Osteocyte (in vitro differentiated cells): ENCODE data around the gene MTCL1. TPM values are rescaled to one million over a fixed set of nuclear protein-coding genes. Genes with fewer than 3 reads are reported as not detected.

Experiments used
- DNase-seq: peaks from one replicate; pipeline ENCODE4 v3.0.0; 2021; ENCODE audit warnings: mixed read lengths; ENCODE audit not compliant: unreplicated experiment; ENCODE audit errors: extremely low spot score
- H3K27ac Mint-ChIP-seq: one replicate; pipeline ENCODE4 v1.8.0; 2021; ENCODE audit warnings: mild to moderate bottlenecking, mixed read lengths; ENCODE audit not compliant: unreplicated experiment
- H3K27me3 Mint-ChIP-seq: one replicate; pipeline ENCODE4 v1.8.0; 2021; ENCODE audit warnings: mixed read lengths; ENCODE audit not compliant: unreplicated experiment
- H3K36me3 Mint-ChIP-seq: one replicate; pipeline ENCODE4 v1.8.0; 2021; ENCODE audit warnings: mixed read lengths; ENCODE audit not compliant: unreplicated experiment
- H3K4me1 Mint-ChIP-seq: one replicate; pipeline ENCODE4 v1.8.0; 2021; ENCODE audit warnings: mixed read lengths; ENCODE audit not compliant: unreplicated experiment
- H3K4me3 Mint-ChIP-seq: one replicate; pipeline ENCODE4 v1.8.0; 2021; ENCODE audit warnings: mild to moderate bottlenecking, moderate library complexity, mixed read lengths; ENCODE audit not compliant: unreplicated experiment
- H3K9me3 Mint-ChIP-seq: one replicate; pipeline ENCODE4 v1.8.0; 2021; ENCODE audit warnings: mixed read lengths; ENCODE audit not compliant: unreplicated experiment
- total RNA-seq: library from RNA; stranded (reverse); gene quantifications from 2 replicates; pipeline ENCODE4 v1.2.1, GENCODE V29; 2021
- TF ChIP-seq, protein P1 (sequence below): fragments of 200-600 bp; sonication (generic); IDR thresholded peaks from 2 replicates; pipeline ENCODE4 v1.5.0; 2021; ENCODE audit warnings: antibody characterized with exemption, mild to moderate bottlenecking, moderate library complexity

The MTCL1 gene
- total RNA-seq, 1 donor from 2014 or later = 56.9 TPM

DNA sequence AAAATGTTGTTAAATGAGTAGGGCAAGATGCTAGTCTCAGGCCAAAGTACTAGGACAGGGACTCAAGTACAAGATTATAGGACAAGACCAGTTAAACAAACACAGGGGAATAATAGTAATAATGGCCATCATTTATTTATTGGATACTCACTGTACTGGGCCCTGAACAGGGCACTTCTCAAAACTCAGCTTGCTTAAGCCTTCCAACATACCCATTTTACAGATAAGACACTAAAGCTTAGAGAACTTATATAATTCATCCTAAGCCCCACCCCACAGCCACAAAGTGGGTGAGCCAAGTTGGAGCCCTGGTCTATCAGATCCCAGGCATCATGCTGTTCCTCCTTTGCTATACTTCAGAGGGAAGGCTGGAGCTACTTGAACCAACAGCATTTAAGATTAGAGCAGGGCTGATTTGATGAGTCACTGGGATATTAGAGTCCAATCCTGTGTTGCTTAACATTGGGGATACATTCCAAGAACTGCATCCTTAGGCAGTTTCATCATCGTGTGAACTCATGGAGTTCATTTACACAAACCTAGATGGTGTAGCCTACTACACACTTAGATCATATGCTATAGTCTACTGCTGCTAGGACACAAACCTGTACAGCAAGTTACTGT, 153.6 kb downstream of the MTCL1 start:
- H3K27ac Mint-ChIP-seq = no peak overlapping the region
- peaks cover 14% of the 10 kb centered on the region for H3K4me1 Mint-ChIP-seq
- H3K4me3 Mint-ChIP-seq = no peak overlapping the region
- H3K27me3 Mint-ChIP-seq = no peaks in the 10 kb centered on the region
- no peaks in the 10 kb centered on the region for H3K36me3 Mint-ChIP-seq
- TF ChIP-seq, protein P1, sequence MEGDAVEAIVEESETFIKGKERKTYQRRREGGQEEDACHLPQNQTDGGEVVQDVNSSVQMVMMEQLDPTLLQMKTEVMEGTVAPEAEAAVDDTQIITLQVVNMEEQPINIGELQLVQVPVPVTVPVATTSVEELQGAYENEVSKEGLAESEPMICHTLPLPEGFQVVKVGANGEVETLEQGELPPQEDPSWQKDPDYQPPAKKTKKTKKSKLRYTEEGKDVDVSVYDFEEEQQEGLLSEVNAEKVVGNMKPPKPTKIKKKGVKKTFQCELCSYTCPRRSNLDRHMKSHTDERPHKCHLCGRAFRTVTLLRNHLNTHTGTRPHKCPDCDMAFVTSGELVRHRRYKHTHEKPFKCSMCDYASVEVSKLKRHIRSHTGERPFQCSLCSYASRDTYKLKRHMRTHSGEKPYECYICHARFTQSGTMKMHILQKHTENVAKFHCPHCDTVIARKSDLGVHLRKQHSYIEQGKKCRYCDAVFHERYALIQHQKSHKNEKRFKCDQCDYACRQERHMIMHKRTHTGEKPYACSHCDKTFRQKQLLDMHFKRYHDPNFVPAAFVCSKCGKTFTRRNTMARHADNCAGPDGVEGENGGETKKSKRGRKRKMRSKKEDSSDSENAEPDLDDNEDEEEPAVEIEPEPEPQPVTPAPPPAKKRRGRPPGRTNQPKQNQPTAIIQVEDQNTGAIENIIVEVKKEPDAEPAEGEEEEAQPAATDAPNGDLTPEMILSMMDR = no peak
- no peaks in the 10 kb centered on the region for H3K9me3 Mint-ChIP-seq
- no peak for DNase-seq

DNA sequence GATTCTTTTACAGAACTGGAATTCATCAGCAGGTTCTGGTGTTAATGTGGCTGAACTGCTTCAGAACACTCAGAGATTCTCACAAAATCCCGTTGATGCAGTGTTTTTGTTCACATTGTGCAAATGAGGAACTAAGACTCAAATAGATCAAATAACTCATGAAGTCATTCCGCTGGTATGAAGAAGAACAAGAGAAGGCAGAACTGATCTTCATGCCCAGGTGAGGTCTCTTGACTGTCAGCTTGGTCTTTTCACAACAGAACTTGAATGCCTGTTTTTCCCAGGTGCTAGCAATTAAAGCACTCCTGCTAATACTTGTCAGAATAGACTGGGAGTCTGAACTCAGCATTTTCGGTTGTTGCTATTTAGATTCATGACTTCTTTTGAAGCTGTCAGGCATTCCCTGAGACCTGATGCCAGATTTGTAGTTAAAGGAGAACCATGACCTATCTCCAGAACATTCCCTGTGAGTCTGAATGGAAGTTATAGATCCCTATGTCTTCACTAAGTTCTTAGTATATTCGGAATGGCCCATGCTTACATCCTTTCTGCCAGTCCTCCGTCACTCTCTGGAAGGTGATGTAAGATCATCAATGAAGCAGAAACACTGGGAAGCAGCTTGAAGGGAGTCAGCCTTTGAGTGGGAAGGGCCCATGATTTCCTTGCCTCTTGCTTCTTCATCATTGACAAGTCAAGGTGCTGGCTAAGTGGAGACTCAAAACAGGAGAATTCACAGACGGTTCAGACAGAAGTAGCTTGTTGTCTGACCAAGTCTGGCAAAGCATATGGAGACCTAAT, 155.7 kb downstream of the MTCL1 start:
- DNase-seq = no peak
- Mint-ChIP-seq H3K9me3 (no peaks in the 10 kb centered on the region), H3K27me3 (no peaks in the 10 kb centered on the region), H3K4me1 (peaks cover 11% of the 10 kb centered on the region), H3K27ac (no peak overlapping the region), H3K4me3 (no peak overlapping the region), H3K36me3 (no peaks in the 10 kb centered on the region)
- TF ChIP-seq, protein P1 = no peak

DNA sequence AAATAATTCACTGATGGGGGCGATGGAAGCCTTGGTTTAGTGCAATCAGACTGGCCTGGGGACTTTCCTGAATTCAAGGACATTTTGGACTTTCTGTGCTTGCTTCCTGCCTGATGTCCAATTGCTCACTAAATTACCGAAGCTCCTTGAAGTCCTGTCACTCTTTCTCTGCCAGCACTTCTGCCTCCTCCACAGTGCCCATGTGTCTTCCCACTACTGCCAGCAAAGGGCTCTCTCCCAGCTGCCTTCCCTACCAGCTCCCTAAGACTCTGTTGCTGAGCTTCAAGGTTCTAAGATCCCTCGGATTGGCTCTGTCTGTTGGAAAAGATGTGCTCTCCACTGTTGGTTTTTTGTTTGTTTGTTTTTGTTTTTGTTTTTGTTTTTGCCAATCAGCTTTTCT, 158.1 kb downstream of the MTCL1 start:
- Mint-ChIP-seq H3K36me3 (no peaks in the 10 kb centered on the region), H3K27me3 (no peaks in the 10 kb centered on the region), H3K4me3 (no peak overlapping the region), H3K9me3 (no peaks in the 10 kb centered on the region), H3K27ac (no peak overlapping the region), H3K4me1 (peaks cover 14% of the 10 kb centered on the region)
- TF ChIP-seq, protein P1 = no peak
- DNase-seq = no peak

DNA sequence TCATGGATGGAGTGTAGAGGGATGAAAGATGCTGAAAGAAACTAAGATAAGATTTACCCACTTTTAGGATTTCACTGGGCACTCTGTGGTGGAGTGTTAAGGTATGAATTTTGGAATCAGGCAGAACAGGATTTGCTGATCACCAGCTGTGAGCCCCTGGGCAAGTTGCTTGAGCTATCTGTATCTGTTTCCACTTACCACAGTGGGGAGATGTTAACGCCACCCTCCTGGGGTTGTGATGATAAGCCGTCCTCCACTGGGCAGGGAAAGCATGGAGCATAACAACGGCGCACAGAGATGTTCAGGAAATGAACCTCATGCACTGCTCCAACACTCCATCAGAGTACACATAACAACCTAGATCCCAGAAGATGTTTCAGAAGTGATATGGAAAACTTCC, 160.6 kb downstream of the MTCL1 start:
- Mint-ChIP-seq H3K9me3 (no peaks in the 10 kb centered on the region), H3K27me3 (no peaks in the 10 kb centered on the region), H3K4me3 (no peak overlapping the region), H3K4me1 (peaks cover 12% of the 10 kb centered on the region), H3K36me3 (no peaks in the 10 kb centered on the region), H3K27ac (no peak overlapping the region)
- TF ChIP-seq, protein P1 = no peak
- no peak for DNase-seq

DNA sequence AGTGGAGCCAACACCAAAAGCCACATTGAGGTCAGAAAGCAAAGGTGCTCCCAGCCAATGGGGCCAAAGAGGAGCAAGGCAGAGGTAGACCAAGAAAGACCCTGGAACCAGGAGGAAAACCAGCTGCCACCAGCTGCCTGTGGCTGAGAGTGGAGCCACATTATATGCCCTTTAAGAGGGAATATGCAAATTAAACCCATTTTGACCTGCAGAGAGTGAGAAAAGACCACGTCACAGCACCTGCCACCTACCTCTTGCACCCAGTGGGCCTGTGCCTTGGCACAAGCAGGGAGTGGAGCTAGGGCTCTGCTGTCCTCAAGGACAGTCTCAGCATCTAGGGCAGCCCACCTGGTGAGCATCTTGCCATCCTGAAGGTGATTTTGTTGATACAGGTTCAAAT, 161.3 kb downstream of the MTCL1 start:
- Mint-ChIP-seq H3K36me3 (no peaks in the 10 kb centered on the region), H3K9me3 (no peaks in the 10 kb centered on the region), H3K4me3 (no peak overlapping the region), H3K27me3 (no peaks in the 10 kb centered on the region), H3K27ac (no peak overlapping the region), H3K4me1 (peaks cover 19% of the 10 kb centered on the region)
- DNase-seq = no peak
- TF ChIP-seq, protein P1 = no peak
